SK-N-SH (cell line): ENCODE measurements around the gene FCHSD2. TPM values are rescaled to one million over a fixed set of nuclear protein-coding genes. Genes with fewer than 3 reads are reported as not detected.

Source experiments
- CTCF ChIA-PET: fragments of 300-600, 350-600 bp; formaldehyde crosslinking; extraction: SDS; loops from one replicate; lab custom pipeline; 2021; lab: Yijun Ruan, JAX
- POLR2A ChIA-PET: fragments of 350-600 bp; sonication (Branson Sonifier 250); formaldehyde crosslinking; extraction: SDS; loops from one replicate; lab custom pipeline; 2020; ENCODE audit warnings: antibody characterized with exemption, inconsistent platforms; lab: Yijun Ruan, JAX
- DNase-seq: peaks from one replicate; pipeline ENCODE4 v3.0.0; 2012
- H2AFZ ChIP-seq: fragments of 200-600 bp; sonication (generic); 2 replicates; pipeline ENCODE4 v1.8.1; 2016; ENCODE audit warnings: antibody characterized with exemption, mild to moderate bottlenecking, low read depth
- H3F3A ChIP-seq: fragments of 200-600 bp; sonication (generic); replicated peaks from 2 replicates; pipeline ENCODE3; 2016; ENCODE audit warnings: antibody characterized with exemption, mild to moderate bottlenecking; ENCODE audit not compliant: insufficient read depth
- H3K27ac ChIP-seq, 2 experiments: fragments of 200-500 bp in 1 of 2; fragments of 200-600 bp in 1 of 2; sonication (Bioruptor generic) in 1 of 2; sonication (generic), shearing (Covaris generic) in 1 of 2; 2 replicates each; pipeline versions ENCODE4 v1.5.1 to v1.6.1; 2014 to 2016; ENCODE audit warnings: low read depth in 2 of 2, inconsistent platforms in 1 of 2, low read length in 1 of 2, mild to moderate bottlenecking in 1 of 2, mixed read lengths in 1 of 2
- H3K27me3 ChIP-seq: fragments of 200-600 bp; sonication (generic), shearing (Covaris generic); 2 replicates; pipeline ENCODE4 v1.6.1; 2016; ENCODE audit warnings: mixed run types; ENCODE audit not compliant: insufficient read depth
- H3K36me3 ChIP-seq, 2 experiments: fragments of 200-500 bp in 1 of 2; fragments of 200-600 bp in 1 of 2; sonication (Bioruptor generic) in 1 of 2; sonication (generic) in 1 of 2; replicated peaks in 1 of 2; 2 replicates each; pipeline versions ENCODE3 to v1.5.1; 2014 to 2016; ENCODE audit warnings: low read length in 1 of 2, mild to moderate bottlenecking in 1 of 2; ENCODE audit not compliant: insufficient read depth in 2 of 2, control insufficient read depth in 1 of 2
- H3K4me1 ChIP-seq, 2 experiments: fragments of 200-500 bp in 1 of 2; fragments of 200-600 bp in 1 of 2; sonication (Bioruptor generic) in 1 of 2; sonication (generic), shearing (Covaris generic) in 1 of 2; 2 replicates each; pipeline versions ENCODE4 v1.5.1 to v1.6.1; 2014 to 2016; ENCODE audit warnings: low read depth in 1 of 2, low read length in 1 of 2, mixed run types in 1 of 2; ENCODE audit not compliant: insufficient read depth in 2 of 2, control insufficient read depth in 1 of 2
- H3K4me2 ChIP-seq: fragments of 200-600 bp; sonication (generic), shearing (Covaris generic); 2 replicates; pipeline ENCODE4 v1.6.1; 2017; ENCODE audit warnings: mixed run types
- H3K4me3 ChIP-seq, 2 experiments: fragments of 200-500 bp in 1 of 2; fragments of 200-600 bp in 1 of 2; sonication (Bioruptor generic) in 1 of 2; sonication (generic), shearing (Covaris generic) in 1 of 2; 2 replicates each; pipeline versions ENCODE4 v1.5.1 to v1.8.1; 2014 to 2016; ENCODE audit warnings: low read depth in 2 of 2, inconsistent platforms in 1 of 2, low read length in 1 of 2, mild to moderate bottlenecking in 1 of 2, mixed read lengths in 1 of 2, moderate library complexity in 1 of 2
- H3K79me2 ChIP-seq: fragments of 200-600 bp; sonication (generic); 2 replicates; pipeline ENCODE4 v1.8.1; 2017; ENCODE audit warnings: mild to moderate bottlenecking; ENCODE audit not compliant: insufficient read depth
- H3K9ac ChIP-seq: fragments of 200-600 bp; sonication (generic); 2 replicates; pipeline ENCODE4 v1.6.1; 2017; ENCODE audit warnings: mixed run types
- H3K9me2 ChIP-seq: fragments of 200-600 bp; sonication (generic); 2 replicates; pipeline ENCODE4 v1.6.1; 2017; ENCODE audit warnings: mixed run types
- H3K9me3 ChIP-seq: fragments of 200-600 bp; sonication (generic); 2 replicates; pipeline ENCODE4 v1.6.1; 2017; ENCODE audit warnings: mixed run types, mild to moderate bottlenecking, moderate library complexity
- H4K20me1 ChIP-seq: fragments of 200-600 bp; sonication (generic); 2 replicates; pipeline ENCODE4 v1.6.1; 2017; ENCODE audit warnings: mild to moderate bottlenecking, mixed run types; ENCODE audit not compliant: insufficient read depth
- CHD2 ChIP-seq: fragments of 150-350 bp; IDR thresholded peaks from 2 replicates; pipeline ENCODE4 v1.6.1; 2018; ENCODE audit warnings: low read length; ENCODE audit not compliant: partially characterized antibody
- EP300 ChIP-seq, 2 experiments: IDR thresholded peaks; 2 replicates each; pipeline versions ENCODE4 v1.4.0 to v1.6.1; 2012; ENCODE audit warnings: borderline replicate concordance in 1 of 2, low read depth in 1 of 2, low read length in 1 of 2
- FOSL2 ChIP-seq: IDR thresholded peaks from 2 replicates; pipeline ENCODE4 v1.4.0; 2012; ENCODE audit warnings: low read depth, mild to moderate bottlenecking, moderate library complexity, borderline replicate concordance
- FOXJ3 ChIP-seq: sonication (generic); formaldehyde crosslinking; IDR thresholded peaks from 2 replicates; pipeline ENCODE4 v1.5.1; 2020; ENCODE audit warnings: mild to moderate bottlenecking, missing genetic modification reagents
- FOXM1 ChIP-seq: IDR thresholded peaks from 2 replicates; pipeline ENCODE4 v1.4.0; 2012; ENCODE audit warnings: low read depth, mild to moderate bottlenecking
- GABPA ChIP-seq: IDR thresholded peaks from 2 replicates; pipeline ENCODE4 v1.4.0; 2012; ENCODE audit warnings: low read depth, mild to moderate bottlenecking
- JUND ChIP-seq: IDR thresholded peaks from 2 replicates; pipeline ENCODE4 v1.4.0; 2012
- MEF2A ChIP-seq: IDR thresholded peaks from 2 replicates; pipeline ENCODE4 v1.4.0; 2012; ENCODE audit warnings: low read depth, borderline replicate concordance
- NFIC ChIP-seq: IDR thresholded peaks from 2 replicates; pipeline ENCODE4 v1.4.0; 2012; ENCODE audit warnings: borderline replicate concordance
- RAD21 ChIP-seq: IDR thresholded peaks from 2 replicates; pipeline ENCODE4 v1.6.1; 2012; ENCODE audit warnings: mild to moderate bottlenecking, low read length
- RXRA ChIP-seq: IDR thresholded peaks from 2 replicates; pipeline ENCODE4 v1.4.0; 2012; ENCODE audit warnings: low read depth, mild to moderate bottlenecking, borderline replicate concordance
- SMC3 ChIP-seq: IDR thresholded peaks from 2 replicates; pipeline ENCODE4 v1.6.1; 2012; ENCODE audit warnings: low read depth, low read length, improper control_type of control experiment
- WGBS: methylation state at CpG from one replicate; pipeline ENCODE4 v1.1.6; 2017; ENCODE audit warnings: low lambda C conversion rate; 5-methylcytosine and 5-hydroxymethylcytosine counted together
- polyA plus RNA-seq, 3 experiments: library from polyadenylated mRNA; depleted of rRNA; stranded (reverse); fragments of >200 nt; gene quantifications; 2 replicates each; pipeline ENCODE4 v1.2.3, GENCODE V29; 2012
- TF ChIP-seq, protein P1 (sequence below): IDR thresholded peaks from 2 replicates; pipeline ENCODE4 v1.4.0; 2012; ENCODE audit warnings: low read depth, borderline replicate concordance
- TF ChIP-seq, protein P2 (sequence below): fragments of 200-600 bp; sonication (generic); IDR thresholded peaks from 2 replicates; pipeline ENCODE4 v1.6.1; 2017; ENCODE audit warnings: antibody characterized with exemption, mild to moderate bottlenecking, moderate library complexity
- TF ChIP-seq, protein P3 (sequence below): IDR thresholded peaks from 2 replicates; pipeline ENCODE4 v1.4.0; 2012; ENCODE audit warnings: low read depth, borderline replicate concordance

The FCHSD2 gene
- polyA plus RNA-seq, 1 of the 3 experiments (the other 2 are of a cell fraction) = 10.4 TPM

DNA sequence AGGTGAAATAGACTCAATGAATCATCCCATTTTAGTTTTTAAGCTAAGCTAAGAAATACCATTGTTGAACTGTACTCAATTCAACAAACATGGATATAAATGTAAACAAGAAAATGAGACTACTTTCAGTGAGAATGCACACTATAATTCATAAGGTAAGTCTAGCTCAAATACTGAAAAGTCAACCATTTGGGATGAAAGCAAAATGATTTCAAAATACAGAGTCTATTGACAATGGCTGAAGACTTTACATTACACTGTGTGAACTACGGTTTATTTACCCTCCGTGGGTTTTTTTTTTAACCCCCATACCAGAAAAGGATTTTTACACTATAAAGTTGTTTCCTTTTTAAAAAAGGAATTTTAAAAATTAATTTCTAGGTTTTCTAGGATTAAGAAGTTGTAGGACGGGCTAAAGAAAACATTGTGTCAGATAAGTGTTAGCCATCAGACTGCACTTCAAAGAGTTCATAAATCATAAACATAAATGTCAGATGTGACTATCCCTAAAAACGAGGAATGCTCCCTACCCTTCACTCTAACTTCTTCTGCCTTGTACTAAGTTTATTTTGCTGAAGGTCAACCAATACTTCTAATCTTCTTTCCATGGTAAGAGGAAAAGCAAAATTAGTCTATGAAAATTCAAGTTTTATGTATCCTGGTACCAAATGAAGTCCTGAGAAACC is 83.0 kb downstream of the FCHSD2 start:
- H3K9ac ChIP-seq = no peak overlapping the region
- H3K27me3 ChIP-seq = no peaks in the 10 kb centered on the region
- no peak overlapping the region for H3K4me2 ChIP-seq
- H3K36me3 ChIP-seq = no peaks in the 10 kb centered on the region
- no peak overlapping the region for H3K27ac ChIP-seq
- TF ChIP-seq, protein P1, sequence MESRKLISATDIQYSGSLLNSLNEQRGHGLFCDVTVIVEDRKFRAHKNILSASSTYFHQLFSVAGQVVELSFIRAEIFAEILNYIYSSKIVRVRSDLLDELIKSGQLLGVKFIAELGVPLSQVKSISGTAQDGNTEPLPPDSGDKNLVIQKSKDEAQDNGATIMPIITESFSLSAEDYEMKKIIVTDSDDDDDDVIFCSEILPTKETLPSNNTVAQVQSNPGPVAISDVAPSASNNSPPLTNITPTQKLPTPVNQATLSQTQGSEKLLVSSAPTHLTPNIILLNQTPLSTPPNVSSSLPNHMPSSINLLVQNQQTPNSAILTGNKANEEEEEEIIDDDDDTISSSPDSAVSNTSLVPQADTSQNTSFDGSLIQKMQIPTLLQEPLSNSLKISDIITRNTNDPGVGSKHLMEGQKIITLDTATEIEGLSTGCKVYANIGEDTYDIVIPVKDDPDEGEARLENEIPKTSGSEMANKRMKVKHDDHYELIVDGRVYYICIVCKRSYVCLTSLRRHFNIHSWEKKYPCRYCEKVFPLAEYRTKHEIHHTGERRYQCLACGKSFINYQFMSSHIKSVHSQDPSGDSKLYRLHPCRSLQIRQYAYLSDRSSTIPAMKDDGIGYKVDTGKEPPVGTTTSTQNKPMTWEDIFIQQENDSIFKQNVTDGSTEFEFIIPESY = no peak
- TF ChIP-seq EP300 (IDR thresholded peaks at IDR 0.05; ENCODE audit: borderline replicate concordance in 1 of 2, low read depth in 1 of 2, low read length in 1 of 2) (no peak), FOXJ3 (CRISPR knock-in tag) (no peak), SMC3 (no peak), RAD21 (no peak), MEF2A (no peak), FOSL2 (no peak), NFIC (no peak), RXRA (no peak), CHD2 (no peak), GABPA (no peak), FOXM1 (no peak), JUND (no peak)
- TF ChIP-seq, protein P2, sequence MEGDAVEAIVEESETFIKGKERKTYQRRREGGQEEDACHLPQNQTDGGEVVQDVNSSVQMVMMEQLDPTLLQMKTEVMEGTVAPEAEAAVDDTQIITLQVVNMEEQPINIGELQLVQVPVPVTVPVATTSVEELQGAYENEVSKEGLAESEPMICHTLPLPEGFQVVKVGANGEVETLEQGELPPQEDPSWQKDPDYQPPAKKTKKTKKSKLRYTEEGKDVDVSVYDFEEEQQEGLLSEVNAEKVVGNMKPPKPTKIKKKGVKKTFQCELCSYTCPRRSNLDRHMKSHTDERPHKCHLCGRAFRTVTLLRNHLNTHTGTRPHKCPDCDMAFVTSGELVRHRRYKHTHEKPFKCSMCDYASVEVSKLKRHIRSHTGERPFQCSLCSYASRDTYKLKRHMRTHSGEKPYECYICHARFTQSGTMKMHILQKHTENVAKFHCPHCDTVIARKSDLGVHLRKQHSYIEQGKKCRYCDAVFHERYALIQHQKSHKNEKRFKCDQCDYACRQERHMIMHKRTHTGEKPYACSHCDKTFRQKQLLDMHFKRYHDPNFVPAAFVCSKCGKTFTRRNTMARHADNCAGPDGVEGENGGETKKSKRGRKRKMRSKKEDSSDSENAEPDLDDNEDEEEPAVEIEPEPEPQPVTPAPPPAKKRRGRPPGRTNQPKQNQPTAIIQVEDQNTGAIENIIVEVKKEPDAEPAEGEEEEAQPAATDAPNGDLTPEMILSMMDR = no peak
- TF ChIP-seq, protein P3, sequence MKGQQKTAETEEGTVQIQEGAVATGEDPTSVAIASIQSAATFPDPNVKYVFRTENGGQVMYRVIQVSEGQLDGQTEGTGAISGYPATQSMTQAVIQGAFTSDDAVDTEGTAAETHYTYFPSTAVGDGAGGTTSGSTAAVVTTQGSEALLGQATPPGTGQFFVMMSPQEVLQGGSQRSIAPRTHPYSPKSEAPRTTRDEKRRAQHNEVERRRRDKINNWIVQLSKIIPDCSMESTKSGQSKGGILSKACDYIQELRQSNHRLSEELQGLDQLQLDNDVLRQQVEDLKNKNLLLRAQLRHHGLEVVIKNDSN = no peak
- ChIA-PET POLR2A (no interaction called here), CTCF (interaction anchor here (0.6 to 0.8 kb wide), 3 partner anchors 82 to 248 kb away, joined by 3 read pairs; no protein-coding TSS in a partner anchor)
- H3F3A ChIP-seq = no peaks in the 10 kb centered on the region
- H3K4me1 ChIP-seq = peaks cover 0 to 11% of the 10 kb centered on the region in 2 experiments; a peak in 2 of 4 replicates
- 0 out of 2 replicates have a peak, but pooled peaks cover 3% of the 10 kb centered on the region for H4K20me1 ChIP-seq
- no peak overlapping the region for H2AFZ ChIP-seq
- DNase-seq = no peak
- H3K4me3 ChIP-seq = no peak overlapping the region
- WGBS = 79% methylated on average over 4 of the region's 4 CpGs
- H3K9me2 ChIP-seq = no peaks in the 10 kb centered on the region
- H3K9me3 ChIP-seq = no peaks in the 10 kb centered on the region
- peaks cover 20% of the 10 kb centered on the region; the same call in 1 of the 2 replicates for H3K79me2 ChIP-seq
